Hepatocyte (in vitro differentiated cells): ENCODE measurements around the gene C10orf143. TPM values are rescaled to one million over a fixed set of nuclear protein-coding genes. Genes with fewer than 3 reads are reported as not detected.

Experiments
- DNase-seq: peaks from one replicate; pipeline ENCODE4 v3.0.0-alpha.2; 2016; ENCODE audit warnings: low spot score
- H2AFZ ChIP-seq: fragments of 200-600 bp; sonication (generic); 2 replicates; pipeline ENCODE4 v1.6.0; 2016; ENCODE audit warnings: antibody characterized with exemption, mild to moderate bottlenecking
- H3K27ac ChIP-seq: fragments of 200-600 bp; sonication (generic); 2 replicates; pipeline ENCODE4 v1.5.1; 2016; ENCODE audit warnings: mild to moderate bottlenecking
- H3K27me3 ChIP-seq: fragments of 200-600 bp; sonication (generic); 2 replicates; pipeline ENCODE4 v1.6.1; 2016
- H3K36me3 ChIP-seq: fragments of 200-600 bp; sonication (generic); replicated peaks from 2 replicates; pipeline ENCODE4 v1.5.1; 2016; ENCODE audit warnings: low read depth; ENCODE audit not compliant: insufficient read depth
- H3K4me1 ChIP-seq: fragments of 200-600 bp; sonication (generic); 2 replicates; pipeline ENCODE4 v1.5.1; 2016; ENCODE audit warnings: mild to moderate bottlenecking, moderate library complexity; ENCODE audit not compliant: insufficient read depth
- H3K4me2 ChIP-seq: fragments of 200-600 bp; sonication (generic); 2 replicates; pipeline ENCODE4 v1.6.0; 2016
- H3K4me3 ChIP-seq: fragments of 200-600 bp; sonication (generic); 2 replicates; pipeline ENCODE4 v1.5.1; 2016; ENCODE audit warnings: mild to moderate bottlenecking
- H3K79me2 ChIP-seq: fragments of 200-600 bp; sonication (generic); 2 replicates; pipeline ENCODE4 v1.6.0; 2017; ENCODE audit warnings: mild to moderate bottlenecking
- H3K9me2 ChIP-seq: fragments of 200-600 bp; sonication (generic); replicated peaks from 2 replicates; pipeline ENCODE4 v1.6.0; 2017; ENCODE audit warnings: mild to moderate bottlenecking; ENCODE audit not compliant: insufficient read depth
- H3K9me3 ChIP-seq: fragments of 200-600 bp; sonication (generic); 2 replicates; pipeline ENCODE4 v1.5.1; 2016; ENCODE audit warnings: low read depth, mild to moderate bottlenecking
- H4K20me1 ChIP-seq: fragments of 200-600 bp; sonication (generic); 2 replicates; pipeline ENCODE4 v1.6.0; 2016; ENCODE audit warnings: mild to moderate bottlenecking; ENCODE audit not compliant: insufficient read depth, poor library complexity, severe bottlenecking
- EZH2 ChIP-seq: fragments of 200-600 bp; sonication (generic); IDR thresholded peaks from 2 replicates; pipeline ENCODE4 v1.6.1; 2016; ENCODE audit warnings: antibody characterized with exemption, mild to moderate bottlenecking, borderline replicate concordance
- EZH2phosphoT487 ChIP-seq: fragments of 200-600 bp; sonication (generic); IDR thresholded peaks from one replicate; pipeline ENCODE4 v1.6.1; 2018; ENCODE audit warnings: antibody characterized with exemption, mild to moderate bottlenecking, low read depth, moderate library complexity; ENCODE audit not compliant: unreplicated experiment, severe bottlenecking
- WGBS: methylation state at CpG from one replicate; pipeline ENCODE4 v1.1.6; 2016; ENCODE audit warnings: low lambda C conversion rate; ENCODE audit errors: missing lambda C conversion rate; 5-methylcytosine and 5-hydroxymethylcytosine counted together
- polyA plus RNA-seq: library from polyadenylated mRNA; unstranded; fragments of >200 nt; fragmentation: Nextera tagmentation; extraction: Ambion mirVana; gene quantifications from 2 replicates; pipeline ENCODE4 v1.2.1, GENCODE V29; 2016
- total RNA-seq: library from RNA; depleted of rRNA; stranded (reverse); fragments of >200 nt; gene quantifications from 2 replicates; pipeline ENCODE4 v1.2.3, GENCODE V29; 2014
- TF ChIP-seq, protein P1 (sequence below): fragments of 200-600 bp; sonication (generic); IDR thresholded peaks from 2 replicates; pipeline ENCODE4 v1.5.1; 2016; ENCODE audit warnings: antibody characterized with exemption, mild to moderate bottlenecking; ENCODE audit not compliant: poor library complexity

The C10orf143 gene
- total and polyA plus RNA-seq, 2 experiments from 2014 or later: 0.50 to 3.0 TPM

DNA sequence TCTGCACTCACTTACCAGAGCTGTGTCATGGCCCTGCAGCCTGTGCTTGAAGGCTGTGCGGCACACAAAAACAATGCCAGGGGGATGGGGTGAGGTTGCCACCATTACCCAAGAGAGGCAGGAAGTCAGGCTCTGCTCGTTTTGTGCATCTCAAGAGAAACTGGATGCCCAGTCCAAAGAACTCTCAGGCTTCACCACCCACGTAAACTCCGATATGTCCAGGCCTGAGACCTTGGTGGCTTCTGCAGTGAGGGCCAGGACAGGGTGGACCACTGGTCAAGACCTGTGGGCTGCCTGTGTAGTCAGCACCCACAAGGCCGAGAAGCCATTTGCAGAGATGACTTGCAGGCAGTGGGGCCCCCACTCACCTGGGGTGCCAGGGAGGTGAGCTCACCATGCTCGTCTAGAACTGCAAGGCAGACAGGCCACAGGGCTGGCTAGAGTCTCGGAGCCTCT is 91.9 kb downstream of the C10orf143 start:
- DNase-seq: no peak
- Histone ChIP-seq H2AFZ (no peak overlapping the region), H3K9me2 (no peaks in the 10 kb centered on the region), H3K79me2 (no peaks in the 10 kb centered on the region), H3K9me3 (no peaks in the 10 kb centered on the region), H3K27ac (no peak overlapping the region), H3K4me2 (no peak overlapping the region), H3K4me1 (no peaks in the 10 kb centered on the region), H3K4me3 (no peak overlapping the region), H3K36me3 (no peaks in the 10 kb centered on the region), H3K27me3 (no peaks in the 10 kb centered on the region), H4K20me1 (no peaks in the 10 kb centered on the region)
- WGBS: 95% methylated on average over 6 of the region's 7 CpGs
- TF ChIP-seq, protein P1, sequence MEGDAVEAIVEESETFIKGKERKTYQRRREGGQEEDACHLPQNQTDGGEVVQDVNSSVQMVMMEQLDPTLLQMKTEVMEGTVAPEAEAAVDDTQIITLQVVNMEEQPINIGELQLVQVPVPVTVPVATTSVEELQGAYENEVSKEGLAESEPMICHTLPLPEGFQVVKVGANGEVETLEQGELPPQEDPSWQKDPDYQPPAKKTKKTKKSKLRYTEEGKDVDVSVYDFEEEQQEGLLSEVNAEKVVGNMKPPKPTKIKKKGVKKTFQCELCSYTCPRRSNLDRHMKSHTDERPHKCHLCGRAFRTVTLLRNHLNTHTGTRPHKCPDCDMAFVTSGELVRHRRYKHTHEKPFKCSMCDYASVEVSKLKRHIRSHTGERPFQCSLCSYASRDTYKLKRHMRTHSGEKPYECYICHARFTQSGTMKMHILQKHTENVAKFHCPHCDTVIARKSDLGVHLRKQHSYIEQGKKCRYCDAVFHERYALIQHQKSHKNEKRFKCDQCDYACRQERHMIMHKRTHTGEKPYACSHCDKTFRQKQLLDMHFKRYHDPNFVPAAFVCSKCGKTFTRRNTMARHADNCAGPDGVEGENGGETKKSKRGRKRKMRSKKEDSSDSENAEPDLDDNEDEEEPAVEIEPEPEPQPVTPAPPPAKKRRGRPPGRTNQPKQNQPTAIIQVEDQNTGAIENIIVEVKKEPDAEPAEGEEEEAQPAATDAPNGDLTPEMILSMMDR: no peak
- TF ChIP-seq EZH2phosphoT487 (no peak), EZH2 (no peak)

DNA sequence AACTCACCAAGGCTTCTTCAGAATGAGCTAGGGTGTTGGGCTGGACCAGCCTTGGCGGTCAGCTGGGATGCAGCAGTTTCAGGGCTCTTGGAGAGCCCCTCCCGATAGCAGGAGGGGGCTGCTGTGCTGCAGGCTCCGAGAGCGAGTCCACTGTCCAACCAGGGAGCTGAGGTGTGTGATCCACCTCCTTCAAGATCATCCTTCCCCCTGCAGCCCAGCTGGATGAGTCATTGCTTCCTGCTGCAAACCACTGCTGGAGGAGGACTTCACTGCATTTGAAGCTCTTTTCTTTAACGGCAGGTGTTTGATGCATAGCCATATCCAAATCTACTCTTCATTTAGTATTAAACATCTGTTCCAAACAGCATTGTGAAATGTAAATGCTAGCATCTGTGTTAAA is 92.4 kb downstream of the C10orf143 start:
- H3K27me3 ChIP-seq: no peaks in the 10 kb centered on the region
- H3K4me2 ChIP-seq: no peak overlapping the region
- H2AFZ ChIP-seq: no peak overlapping the region
- H3K79me2 ChIP-seq: no peaks in the 10 kb centered on the region
- H3K4me1 ChIP-seq: no peaks in the 10 kb centered on the region
- TF ChIP-seq EZH2phosphoT487 (no peak), EZH2 (no peak)
- TF ChIP-seq, protein P1: no peak
- no peak overlapping the region for H3K4me3 ChIP-seq
- H3K36me3 ChIP-seq: no peaks in the 10 kb centered on the region
- H3K9me2 ChIP-seq: no peaks in the 10 kb centered on the region
- H3K9me3 ChIP-seq: no peaks in the 10 kb centered on the region
- H4K20me1 ChIP-seq: no peaks in the 10 kb centered on the region
- no peak overlapping the region for H3K27ac ChIP-seq
- DNase-seq: peak; percentile 40
- 66% methylated on average over 5 of the region's 5 CpGs for WGBS

DNA sequence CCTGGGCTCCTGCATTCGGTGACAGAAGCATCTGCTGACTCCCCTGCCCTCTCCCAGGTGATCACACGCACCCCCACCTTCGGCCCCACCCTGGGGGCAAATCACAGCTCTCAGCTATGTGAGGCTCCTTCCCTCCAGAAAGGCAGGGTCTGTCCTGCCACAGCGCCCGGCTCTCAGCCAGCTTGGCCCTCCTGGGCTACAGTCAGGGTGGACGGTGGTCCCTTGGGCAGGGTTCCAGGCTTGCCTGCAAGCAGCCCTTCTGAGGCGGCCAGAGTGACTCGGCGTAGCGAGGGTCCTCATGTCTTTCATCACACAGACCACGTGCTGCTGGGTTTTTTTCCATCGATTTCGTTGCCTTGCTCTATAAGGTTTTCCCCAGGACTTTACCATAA is 93.0 kb downstream of the C10orf143 start:
- Histone ChIP-seq H3K79me2 (no peaks in the 10 kb centered on the region), H3K27me3 (no peaks in the 10 kb centered on the region), H3K9me3 (no peaks in the 10 kb centered on the region), H3K27ac (no peak overlapping the region), H3K36me3 (no peaks in the 10 kb centered on the region), H3K4me3 (no peak overlapping the region), H3K4me1 (no peaks in the 10 kb centered on the region), H3K4me2 (no peak overlapping the region), H3K9me2 (no peaks in the 10 kb centered on the region), H2AFZ (no peak overlapping the region), H4K20me1 (no peaks in the 10 kb centered on the region)
- no peak for DNase-seq
- TF ChIP-seq EZH2phosphoT487: no peak
- no peak for TF ChIP-seq EZH2
- TF ChIP-seq, protein P1: no peak
- 90% methylated on average over 13 of the region's 13 CpGs for WGBS
